ENCODE results near the gene RBMS1. TPM values are rescaled to one million over a fixed set of nuclear protein-coding genes. Genes with fewer than 3 reads are reported as not detected.

The RBMS1 gene
- total and polyA plus RNA-seq, 4 donors = 7.9 to 23.5 (median 15.5) TPM

- WGBS = 71% methylated on average over 2 of the region's 2 CpGs
- Histone ChIP-seq H3K9ac (ENCODE audit: low read depth in 1 of 2, low read length in 2 of 2) (no peak overlapping the region), H3K9me3 (ENCODE audit: control insufficient read depth in 4 of 4, low read length in 3 of 4) (no peaks in the 10 kb centered on the region), H3K4me3 (ENCODE audit: low read depth in 1 of 3, low read length in 3 of 3) (no peak overlapping the region), H3K27ac (ENCODE audit: low read depth in 1 of 2, low read length in 2 of 2) (no peak overlapping the region), H3K27me3 (ENCODE audit: control insufficient read depth in 4 of 4, insufficient read depth in 4 of 4, low read length in 3 of 4) (no peaks in the 10 kb centered on the region), H3K4me1 (ENCODE audit: control insufficient read depth in 4 of 4, insufficient read depth in 4 of 4, low read length in 3 of 4) (peaks cover 0 to 3% (median 0%) of the 10 kb centered on the region in 4 donors), H3K36me3 (ENCODE audit: control insufficient read depth in 4 of 4, insufficient read depth in 3 of 4, low read depth in 1 of 4, low read length in 3 of 4) (no peaks in the 10 kb centered on the region)
- DNase-seq (ENCODE audit: low spot score) = no peak
- TF ChIP-seq RXRA (IDR thresholded peaks at IDR 0.05) = no peak
- TF ChIP-seq, protein P1, sequence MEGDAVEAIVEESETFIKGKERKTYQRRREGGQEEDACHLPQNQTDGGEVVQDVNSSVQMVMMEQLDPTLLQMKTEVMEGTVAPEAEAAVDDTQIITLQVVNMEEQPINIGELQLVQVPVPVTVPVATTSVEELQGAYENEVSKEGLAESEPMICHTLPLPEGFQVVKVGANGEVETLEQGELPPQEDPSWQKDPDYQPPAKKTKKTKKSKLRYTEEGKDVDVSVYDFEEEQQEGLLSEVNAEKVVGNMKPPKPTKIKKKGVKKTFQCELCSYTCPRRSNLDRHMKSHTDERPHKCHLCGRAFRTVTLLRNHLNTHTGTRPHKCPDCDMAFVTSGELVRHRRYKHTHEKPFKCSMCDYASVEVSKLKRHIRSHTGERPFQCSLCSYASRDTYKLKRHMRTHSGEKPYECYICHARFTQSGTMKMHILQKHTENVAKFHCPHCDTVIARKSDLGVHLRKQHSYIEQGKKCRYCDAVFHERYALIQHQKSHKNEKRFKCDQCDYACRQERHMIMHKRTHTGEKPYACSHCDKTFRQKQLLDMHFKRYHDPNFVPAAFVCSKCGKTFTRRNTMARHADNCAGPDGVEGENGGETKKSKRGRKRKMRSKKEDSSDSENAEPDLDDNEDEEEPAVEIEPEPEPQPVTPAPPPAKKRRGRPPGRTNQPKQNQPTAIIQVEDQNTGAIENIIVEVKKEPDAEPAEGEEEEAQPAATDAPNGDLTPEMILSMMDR (IDR thresholded peaks at IDR 0.05; ENCODE audit: low read depth, low read length, missing input control) = no peak
- TF ChIP-seq, protein P2, sequence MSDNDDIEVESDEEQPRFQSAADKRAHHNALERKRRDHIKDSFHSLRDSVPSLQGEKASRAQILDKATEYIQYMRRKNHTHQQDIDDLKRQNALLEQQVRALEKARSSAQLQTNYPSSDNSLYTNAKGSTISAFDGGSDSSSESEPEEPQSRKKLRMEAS (IDR thresholded peaks at IDR 0.05) = no peak
- TF ChIP-seq HNF4G (IDR thresholded peaks at IDR 0.05) = no peak
- TF ChIP-seq EGR1 (IDR thresholded peaks at IDR 0.05; ENCODE audit: low read depth in 2 of 2) = no peak
- no peak for TF ChIP-seq GABPA (IDR thresholded peaks at IDR 0.05 in 1 of 2, conservative IDR thresholded peaks at IDR 0.05 in 1 of 2)
- no peak for TF ChIP-seq RAD21 (IDR thresholded peaks at IDR 0.05)
- no peak for TF ChIP-seq ZBTB33 (IDR thresholded peaks at IDR 0.05)
- TF ChIP-seq, protein P3, sequence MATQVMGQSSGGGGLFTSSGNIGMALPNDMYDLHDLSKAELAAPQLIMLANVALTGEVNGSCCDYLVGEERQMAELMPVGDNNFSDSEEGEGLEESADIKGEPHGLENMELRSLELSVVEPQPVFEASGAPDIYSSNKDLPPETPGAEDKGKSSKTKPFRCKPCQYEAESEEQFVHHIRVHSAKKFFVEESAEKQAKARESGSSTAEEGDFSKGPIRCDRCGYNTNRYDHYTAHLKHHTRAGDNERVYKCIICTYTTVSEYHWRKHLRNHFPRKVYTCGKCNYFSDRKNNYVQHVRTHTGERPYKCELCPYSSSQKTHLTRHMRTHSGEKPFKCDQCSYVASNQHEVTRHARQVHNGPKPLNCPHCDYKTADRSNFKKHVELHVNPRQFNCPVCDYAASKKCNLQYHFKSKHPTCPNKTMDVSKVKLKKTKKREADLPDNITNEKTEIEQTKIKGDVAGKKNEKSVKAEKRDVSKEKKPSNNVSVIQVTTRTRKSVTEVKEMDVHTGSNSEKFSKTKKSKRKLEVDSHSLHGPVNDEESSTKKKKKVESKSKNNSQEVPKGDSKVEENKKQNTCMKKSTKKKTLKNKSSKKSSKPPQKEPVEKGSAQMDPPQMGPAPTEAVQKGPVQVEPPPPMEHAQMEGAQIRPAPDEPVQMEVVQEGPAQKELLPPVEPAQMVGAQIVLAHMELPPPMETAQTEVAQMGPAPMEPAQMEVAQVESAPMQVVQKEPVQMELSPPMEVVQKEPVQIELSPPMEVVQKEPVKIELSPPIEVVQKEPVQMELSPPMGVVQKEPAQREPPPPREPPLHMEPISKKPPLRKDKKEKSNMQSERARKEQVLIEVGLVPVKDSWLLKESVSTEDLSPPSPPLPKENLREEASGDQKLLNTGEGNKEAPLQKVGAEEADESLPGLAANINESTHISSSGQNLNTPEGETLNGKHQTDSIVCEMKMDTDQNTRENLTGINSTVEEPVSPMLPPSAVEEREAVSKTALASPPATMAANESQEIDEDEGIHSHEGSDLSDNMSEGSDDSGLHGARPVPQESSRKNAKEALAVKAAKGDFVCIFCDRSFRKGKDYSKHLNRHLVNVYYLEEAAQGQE (IDR thresholded peaks at IDR 0.05) = no peak
- TF ChIP-seq JUND (IDR thresholded peaks at IDR 0.05) = no peak
- no peak for TF ChIP-seq FOXA2 (IDR thresholded peaks at IDR 0.05)
- no peak for TF ChIP-seq FOXA1 (IDR thresholded peaks at IDR 0.05)
- no peak for TF ChIP-seq SP1 (IDR thresholded peaks at IDR 0.05)
Observed at GRCh38 chr2:160473468-160474318, 19.9 kb downstream of the RBMS1 start.

DNA sequence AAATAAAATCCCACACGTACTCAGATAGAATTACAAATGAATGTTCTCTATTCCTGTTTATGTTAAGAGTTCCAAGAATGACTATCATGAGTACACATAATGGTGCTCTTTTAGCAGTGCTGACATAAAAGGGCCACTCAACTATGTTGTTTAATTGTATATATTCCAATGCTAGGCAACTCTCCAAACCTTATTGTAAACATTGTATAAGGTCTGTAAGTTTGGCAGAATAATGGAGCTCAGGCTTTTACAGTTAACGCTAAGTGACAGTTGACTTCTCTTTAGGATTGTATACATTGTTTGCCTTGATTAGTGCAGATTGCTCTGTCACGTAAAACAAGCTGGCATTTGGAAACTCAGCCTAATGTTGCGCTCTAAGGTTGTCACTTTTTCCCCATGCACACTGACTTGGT lies 20.8 kb downstream of the RBMS1 start:
- Histone ChIP-seq H3K36me3 (ENCODE audit: control insufficient read depth in 4 of 4, insufficient read depth in 3 of 4, low read depth in 1 of 4, low read length in 3 of 4) (no peaks in the 10 kb centered on the region), H3K4me3 (ENCODE audit: low read depth in 1 of 3, low read length in 3 of 3) (no peak overlapping the region), H3K9ac (ENCODE audit: low read depth in 1 of 2, low read length in 2 of 2) (no peak overlapping the region), H3K27me3 (ENCODE audit: control insufficient read depth in 4 of 4, insufficient read depth in 4 of 4, low read length in 3 of 4) (no peaks in the 10 kb centered on the region), H3K4me1 (ENCODE audit: control insufficient read depth in 4 of 4, insufficient read depth in 4 of 4, low read length in 3 of 4) (peaks cover 0 to 3% (median 0%) of the 10 kb centered on the region in 4 donors), H3K27ac (ENCODE audit: low read depth in 1 of 2, low read length in 2 of 2) (no peak overlapping the region), H3K9me3 (ENCODE audit: control insufficient read depth in 4 of 4, low read length in 3 of 4) (no peaks in the 10 kb centered on the region)
- no peak for DNase-seq (ENCODE audit: low spot score)
- TF ChIP-seq EGR1 (IDR thresholded peaks at IDR 0.05; ENCODE audit: low read depth in 2 of 2) (no peak), YY1 (IDR thresholded peaks at IDR 0.05) (no peak), JUND (IDR thresholded peaks at IDR 0.05) (no peak), HNF4A (conservative IDR thresholded peaks at IDR 0.05) (no peak), FOXA2 (IDR thresholded peaks at IDR 0.05) (no peak), RXRA (IDR thresholded peaks at IDR 0.05) (no peak), FOXA1 (IDR thresholded peaks at IDR 0.05) (no peak), NR2F2 (IDR thresholded peaks at IDR 0.05) (no peak)
- TF ChIP-seq, protein P2 (IDR thresholded peaks at IDR 0.05) = no peak
- WGBS = 61% methylated on average over 4 of the region's 4 CpGs
